22Rv1 (cell line): ENCODE measurements around the gene C11orf91.
A peak's percentile ranks its signal among the peaks of the same experiment; 100 is the strongest.
"Not testable (repeated sequence)": the region's sequence is repeated elsewhere in the genome, so short reads cannot be mapped to it uniquely, and the experiment has no call there.

ENCODE experiments used
- H3K27ac ChIP-seq: fragments of 450-650 bp; 2 replicates; pipeline ENCODE4 v1.5.1; 2017
- CTCF ChIP-seq: fragments of 450-650 bp; IDR thresholded peaks from 2 replicates; pipeline ENCODE4 v1.5.1; 2017; ENCODE audit warnings: mild to moderate bottlenecking
- ZFX ChIP-seq: fragments of 450-650 bp; IDR thresholded peaks from 2 replicates; pipeline ENCODE4 v1.6.1; 2017; ENCODE audit warnings: antibody characterized with exemption, borderline replicate concordance

The C11orf91 gene

DNA sequence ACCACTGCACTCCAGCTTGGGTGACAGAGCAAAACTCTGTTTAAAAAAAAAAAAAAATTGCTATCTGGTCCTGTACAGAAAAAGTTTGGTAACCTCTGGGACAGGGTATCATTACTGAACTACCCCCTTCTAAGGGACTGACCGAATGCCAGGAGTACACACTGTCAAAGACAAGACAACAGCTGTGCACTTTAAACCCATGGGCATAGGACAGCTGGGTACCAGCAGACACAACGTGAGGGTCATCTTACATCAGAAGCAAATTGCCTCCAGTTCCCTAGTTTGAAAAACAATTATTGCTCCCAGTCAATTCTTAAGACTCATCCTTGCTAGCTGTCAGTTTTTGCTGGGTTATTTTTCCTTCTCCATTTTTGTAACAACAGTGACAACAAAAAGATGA lies 17.8 kb upstream of the C11orf91 start:
- no peak for TF ChIP-seq CTCF
- no peak overlapping the region for H3K27ac ChIP-seq

DNA sequence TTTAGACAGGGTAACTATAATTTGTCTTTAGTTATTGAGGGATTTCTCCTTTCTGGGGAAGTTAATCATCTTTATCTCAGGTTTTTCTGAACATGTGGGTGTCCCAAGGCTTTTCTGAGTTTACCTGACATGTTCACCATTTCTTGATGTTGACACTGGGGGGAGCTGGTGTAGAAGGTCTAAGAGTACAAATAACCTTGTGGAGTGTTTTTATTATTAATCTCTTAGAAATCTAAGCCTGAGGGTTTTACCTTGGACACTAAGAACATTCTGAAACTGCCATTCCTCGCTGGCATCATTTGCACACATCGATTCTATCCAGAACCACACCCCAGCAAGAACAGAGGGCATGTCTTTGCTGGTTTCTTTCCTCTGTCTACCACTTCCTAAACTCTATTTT lies 15.6 kb upstream of the C11orf91 start:
- 0 out of 2 replicates have a peak overlapping the region, but pooled peaks have one; percentile 20 for H3K27ac ChIP-seq
- peak; percentile 36 for TF ChIP-seq CTCF
- no peak for TF ChIP-seq ZFX

- TF ChIP-seq ZFX = no peak
- no peak for TF ChIP-seq CTCF
- no peak overlapping the region for H3K27ac ChIP-seq
Observed at GRCh38 chr11:33713856-33714398, 13.3 kb upstream of the C11orf91 start.

- TF ChIP-seq ZFX = no peak
- TF ChIP-seq CTCF = no peak
- no peak overlapping the region for H3K27ac ChIP-seq
Observed at GRCh38 chr11:33713151-33713855, 12.7 kb upstream of the C11orf91 start.

DNA sequence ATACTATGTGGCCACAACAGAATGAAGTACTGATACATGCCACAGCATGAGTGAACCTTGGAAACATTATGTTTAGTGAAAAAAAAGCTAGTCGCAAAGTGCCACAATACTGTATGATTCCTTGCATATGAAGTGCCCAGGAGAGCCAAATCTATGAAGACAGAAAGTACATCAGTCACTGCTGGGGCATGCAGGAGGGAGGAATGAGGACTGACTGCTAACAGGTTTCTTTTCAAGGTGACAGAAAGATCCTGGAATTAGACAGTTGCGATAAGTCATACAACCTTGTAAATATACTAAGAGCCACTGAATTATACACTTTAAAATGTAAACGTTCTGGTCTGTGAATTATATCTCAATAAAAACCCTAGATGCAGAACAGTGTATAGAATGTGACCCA lies 11.8 kb upstream of the C11orf91 start:
- no peak overlapping the region for H3K27ac ChIP-seq
- no peak for TF ChIP-seq ZFX
- no peak for TF ChIP-seq CTCF

GRCh38 chr11:33709466-33709865 lies 8.8 kb upstream of the C11orf91 start:
- TF ChIP-seq ZFX = no peak
- no peak for TF ChIP-seq CTCF
- H3K27ac ChIP-seq = no peak overlapping the region

- H3K27ac ChIP-seq = no peak overlapping the region
- no peak for TF ChIP-seq ZFX
- TF ChIP-seq CTCF = no peak
Observed at GRCh38 chr11:33708985-33709384, 8.4 kb upstream of the C11orf91 start.

DNA sequence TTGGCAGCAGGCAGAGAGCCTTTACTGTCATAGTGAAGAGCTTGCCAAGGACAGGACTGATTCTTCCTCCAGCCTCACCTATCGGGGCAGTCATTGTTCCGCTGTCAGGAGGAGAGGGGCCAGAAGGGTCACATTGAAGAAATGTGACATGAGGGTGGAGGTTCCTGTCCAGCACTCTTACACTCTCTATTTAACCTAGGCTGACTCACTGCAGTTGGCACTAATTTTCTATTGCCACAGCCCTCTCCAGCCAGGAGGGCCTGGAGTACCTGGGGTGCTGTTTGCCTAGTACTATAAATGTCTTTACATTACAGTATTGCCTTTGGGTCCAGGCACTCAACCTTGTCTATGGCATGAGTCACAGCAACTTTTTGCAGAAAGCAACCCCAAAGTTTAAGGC lies 7.2 kb upstream of the C11orf91 start:
- not testable (repeated sequence) for H3K27ac ChIP-seq
